Thoracic aorta (tissue), 2 donors: Measurements from ENCODE around the gene MAPKAPK2. TPM values are rescaled to one million over a fixed set of nuclear protein-coding genes. Genes with fewer than 3 reads are reported as not detected.

Experiments
- ATAC-seq: fragments of 150-250 bp; one replicate; pipeline ENCODE4 v1.8.0; 2017; ENCODE audit warnings: low read depth; ENCODE audit not compliant: insufficient number of reproducible peaks, low FRiP score
- DNase-seq: peaks from one replicate; pipeline ENCODE4 v3.0.0-alpha.2; 2020; ENCODE audit warnings: low spot score
- H3K27ac ChIP-seq, 2 donors: fragments of 200-600 bp; sonication (generic); 1 replicate in 1 of 2; 2 replicates in 1 of 2; pipeline ENCODE4 v1.5.1; 2016; ENCODE audit warnings: mild to moderate bottlenecking in 2 of 2, moderate library complexity in 2 of 2
- H3K27me3 ChIP-seq: fragments of 200-600 bp; sonication (generic); replicated peaks from 2 replicates; pipeline ENCODE4 v1.6.0; 2016; ENCODE audit warnings: mild to moderate bottlenecking; ENCODE audit not compliant: insufficient read depth
- H3K36me3 ChIP-seq: fragments of 200-600 bp; sonication (generic); one replicate; pipeline ENCODE4 v1.5.1; 2016
- H3K4me1 ChIP-seq, 2 donors: fragments of 200-600 bp; sonication (generic); 1 replicate in 1 of 2; 2 replicates in 1 of 2; pipeline versions ENCODE4 v1.5.1 to v1.6.0; 2016; ENCODE audit warnings: low read depth in 2 of 2, mild to moderate bottlenecking in 1 of 2; ENCODE audit not compliant: control insufficient read depth in 1 of 2
- H3K4me3 ChIP-seq: fragments of 200-600 bp; sonication (generic); 2 replicates; pipeline ENCODE4 v1.5.1; 2016; ENCODE audit warnings: mild to moderate bottlenecking
- H3K9me3 ChIP-seq: fragments of 200-600 bp; sonication (generic); 2 replicates; pipeline ENCODE4 v1.5.1; 2016
- total RNA-seq, 2 donors: library from RNA; depleted of rRNA; stranded (reverse); fragments of >200 nt; gene quantifications; one replicate each; pipeline versions ENCODE4 v1.1.0 to v1.2.3, GENCODE V29; 2016
- TF ChIP-seq, protein P1 (sequence below): fragments of 200-600 bp; sonication (generic); IDR thresholded peaks from one replicate; pipeline ENCODE4 v1.5.1; 2019; ENCODE audit warnings: antibody characterized with exemption

The MAPKAPK2 gene
- total RNA-seq, 2 donors from 2014 or later, result 80.7 to 89.2 TPM

GRCh38 chr1:206662396-206663092, 22.2 kb upstream of the MAPKAPK2 start:
- no peaks in the 10 kb centered on the region for H3K27me3 ChIP-seq
- H3K9me3 ChIP-seq, result no peaks in the 10 kb centered on the region
- peaks cover 8 to 12% of the 10 kb centered on the region in 2 donors for H3K4me1 ChIP-seq
- no peaks in the 10 kb centered on the region for H3K36me3 ChIP-seq
- DNase-seq, result no peak
- ATAC-seq, result no peak
- TF ChIP-seq, protein P1, sequence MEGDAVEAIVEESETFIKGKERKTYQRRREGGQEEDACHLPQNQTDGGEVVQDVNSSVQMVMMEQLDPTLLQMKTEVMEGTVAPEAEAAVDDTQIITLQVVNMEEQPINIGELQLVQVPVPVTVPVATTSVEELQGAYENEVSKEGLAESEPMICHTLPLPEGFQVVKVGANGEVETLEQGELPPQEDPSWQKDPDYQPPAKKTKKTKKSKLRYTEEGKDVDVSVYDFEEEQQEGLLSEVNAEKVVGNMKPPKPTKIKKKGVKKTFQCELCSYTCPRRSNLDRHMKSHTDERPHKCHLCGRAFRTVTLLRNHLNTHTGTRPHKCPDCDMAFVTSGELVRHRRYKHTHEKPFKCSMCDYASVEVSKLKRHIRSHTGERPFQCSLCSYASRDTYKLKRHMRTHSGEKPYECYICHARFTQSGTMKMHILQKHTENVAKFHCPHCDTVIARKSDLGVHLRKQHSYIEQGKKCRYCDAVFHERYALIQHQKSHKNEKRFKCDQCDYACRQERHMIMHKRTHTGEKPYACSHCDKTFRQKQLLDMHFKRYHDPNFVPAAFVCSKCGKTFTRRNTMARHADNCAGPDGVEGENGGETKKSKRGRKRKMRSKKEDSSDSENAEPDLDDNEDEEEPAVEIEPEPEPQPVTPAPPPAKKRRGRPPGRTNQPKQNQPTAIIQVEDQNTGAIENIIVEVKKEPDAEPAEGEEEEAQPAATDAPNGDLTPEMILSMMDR, result no peak
- H3K27ac ChIP-seq, result no peak overlapping the region
- H3K4me3 ChIP-seq, result no peak overlapping the region

GRCh38 chr1:206663362-206663761, 21.3 kb upstream of the MAPKAPK2 start:
- no peak for ATAC-seq
- H3K27me3 ChIP-seq, result no peaks in the 10 kb centered on the region
- H3K4me3 ChIP-seq, result no peak overlapping the region
- H3K4me1 ChIP-seq, result peaks cover 8 to 12% of the 10 kb centered on the region in 2 donors
- no peaks in the 10 kb centered on the region for H3K36me3 ChIP-seq
- no peak for DNase-seq
- no peaks in the 10 kb centered on the region for H3K9me3 ChIP-seq
- TF ChIP-seq, protein P1, result no peak
- no peak overlapping the region for H3K27ac ChIP-seq

GRCh38 chr1:206663832-206664652, 20.7 kb upstream of the MAPKAPK2 start:
- TF ChIP-seq, protein P1, result peak; percentile 90
- H3K4me3 ChIP-seq, result peak overlapping the region; percentile 55
- no peak overlapping the region for H3K27ac ChIP-seq
- ATAC-seq, result peak; percentile 51
- H3K36me3 ChIP-seq, result no peaks in the 10 kb centered on the region
- H3K27me3 ChIP-seq, result no peaks in the 10 kb centered on the region
- no peaks in the 10 kb centered on the region for H3K9me3 ChIP-seq
- DNase-seq, result no peak
- peaks cover 8 to 12% of the 10 kb centered on the region in 2 donors for H3K4me1 ChIP-seq

DNA sequence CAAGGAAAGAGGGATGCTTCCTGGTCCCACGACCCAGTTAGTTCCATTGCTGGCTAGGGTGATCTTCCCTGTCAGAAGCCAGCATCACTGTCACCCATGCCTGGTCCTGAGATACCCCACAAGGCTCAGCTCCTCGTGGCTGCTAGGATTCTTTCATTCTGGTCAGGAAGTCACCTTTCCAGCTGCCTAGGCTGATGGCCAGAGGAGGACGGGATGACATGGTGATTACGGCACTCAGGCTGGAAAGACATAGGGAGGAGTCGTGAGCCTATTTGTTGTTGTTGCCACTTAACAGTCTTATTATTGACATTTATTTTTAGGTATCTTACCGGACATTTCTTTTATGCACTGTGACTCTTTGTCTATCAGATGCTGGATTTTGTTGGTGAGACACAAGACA, 20.0 kb upstream of the MAPKAPK2 start:
- Histone ChIP-seq H3K9me3 (no peaks in the 10 kb centered on the region), H3K27me3 (no peaks in the 10 kb centered on the region), H3K36me3 (no peaks in the 10 kb centered on the region), H3K4me1 (peaks cover 8 to 12% of the 10 kb centered on the region in 2 donors), H3K4me3 (no peak overlapping the region), H3K27ac (no peak overlapping the region)
- ATAC-seq (no peak), DNase-seq (no peak)
- TF ChIP-seq, protein P1, result no peak

DNA sequence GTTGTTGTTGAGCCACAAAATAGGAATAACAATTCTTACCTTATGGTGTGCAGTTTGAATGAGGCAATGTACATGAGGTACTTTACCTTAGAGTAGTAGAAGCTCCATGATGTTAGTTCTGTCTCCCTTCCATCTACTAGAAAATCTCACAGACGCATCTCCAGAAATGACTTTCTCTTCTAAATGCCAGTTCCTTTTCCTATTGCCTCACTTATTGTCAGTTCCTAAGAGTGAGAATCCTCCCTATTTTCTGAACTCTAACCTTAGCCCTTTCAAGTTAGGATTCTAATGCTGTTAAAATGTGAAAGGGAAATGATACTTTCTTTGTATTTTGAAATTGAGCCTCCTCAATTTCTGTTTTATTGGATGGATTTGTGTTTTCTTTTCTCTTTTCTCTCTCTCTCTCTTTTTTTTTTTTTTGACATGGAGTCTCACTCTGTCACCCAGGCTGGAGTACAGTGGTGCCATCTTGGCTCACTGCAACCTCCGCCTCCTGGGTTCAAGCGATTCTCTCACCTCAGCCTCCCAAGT, 18.6 kb upstream of the MAPKAPK2 start:
- H3K9me3 ChIP-seq, result no peaks in the 10 kb centered on the region
- H3K4me3 ChIP-seq, result no peak overlapping the region
- no peaks in the 10 kb centered on the region for H3K27me3 ChIP-seq
- no peak overlapping the region for H3K27ac ChIP-seq
- no peaks in the 10 kb centered on the region for H3K36me3 ChIP-seq
- peaks cover 8 to 12% of the 10 kb centered on the region in 2 donors for H3K4me1 ChIP-seq
- TF ChIP-seq, protein P1, result no peak
- DNase-seq (no peak), ATAC-seq (no peak)
